RWPE1 (cell line): Measurements from ENCODE around the gene GRK3.
"Not testable (repeated sequence)": the region's sequence is repeated elsewhere in the genome, so short reads cannot be mapped to it uniquely, and the experiment has no call there.

Source experiments
- CTCF ChIA-PET: fragments of 350-600 bp; sonication (Branson Sonifier 250); formaldehyde crosslinking; extraction: SDS; loops from one replicate; lab custom pipeline; 2021; lab: Yijun Ruan, JAX
- POLR2A ChIA-PET: fragments of 400-600 bp; formaldehyde crosslinking; extraction: SDS; loops from one replicate; lab custom pipeline; 2020; ENCODE audit warnings: antibody characterized with exemption; ENCODE audit not compliant: low non-redundant PET; lab: Yijun Ruan, JAX
- DNase-seq: peaks from one replicate; pipeline ENCODE4 v3.0.0; 2012; ENCODE audit warnings: low spot score
- H3K27ac ChIP-seq: fragments of 450-650 bp; 2 replicates; pipeline ENCODE4 v1.5.1; 2017
- CTCF ChIP-seq: fragments of 450-650 bp; conservative IDR thresholded peaks from 2 replicates; pipeline ENCODE4 v1.5.1; 2017; ENCODE audit warnings: low read depth, mild to moderate bottlenecking

Gene GRK3

GRCh38 chr22:25545146-25545545 lies 19.3 kb upstream of the GRK3 start:
- ChIA-PET CTCF (interaction anchor here (0.5 kb wide), 1 partner anchor 306 kb away, joined by 3 read pairs; no protein-coding TSS in a partner anchor), POLR2A (no interaction called here)
- H3K27ac ChIP-seq, result no peak overlapping the region
- TF ChIP-seq CTCF, result no peak
- no peak for DNase-seq

- CTCF ChIA-PET, result interaction anchor here (0.5 to 0.8 kb wide), 2 partner anchors 11 to 307 kb away, joined by 3 read pairs; no protein-coding TSS in a partner anchor
- no peak overlapping the region for H3K27ac ChIP-seq
- POLR2A ChIA-PET, result no interaction called here
- no peak for DNase-seq
- TF ChIP-seq CTCF, result no peak
Observed at GRCh38 chr22:25545672-25546071, 18.8 kb upstream of the GRK3 start.

- no peak for DNase-seq
- no peak overlapping the region for H3K27ac ChIP-seq
- ChIA-PET CTCF (interaction anchor here (0.8 kb wide), 1 partner anchor 11 kb away, joined by 3 read pairs; no protein-coding TSS in a partner anchor), POLR2A (no interaction called here)
- no peak for TF ChIP-seq CTCF
Observed at GRCh38 chr22:25546242-25546641, 18.2 kb upstream of the GRK3 start.

GRCh38 chr22:25546751-25547150 lies 17.7 kb upstream of the GRK3 start:
- DNase-seq, result no peak
- TF ChIP-seq CTCF, result no peak

GRCh38 chr22:25548866-25549464 lies 15.5 kb upstream of the GRK3 start:
- no peak for TF ChIP-seq CTCF
- ChIA-PET CTCF (no interaction called here), POLR2A (no interaction called here)
- no peak overlapping the region for H3K27ac ChIP-seq
- no peak for DNase-seq

More at GRCh38 chr22:25546751-25547150, 17.7 kb upstream of the GRK3 start:
- H3K27ac ChIP-seq, result no peak overlapping the region
- ChIA-PET CTCF (no interaction called here), POLR2A (no interaction called here)

- DNase-seq, result no peak
- POLR2A ChIA-PET, result no interaction called here
- H3K27ac ChIP-seq, result no peak overlapping the region
- TF ChIP-seq CTCF, result no peak
- CTCF ChIA-PET, result interaction anchor here (0.6 kb wide), 1 partner anchor 475 kb away, joined by 3 read pairs; no protein-coding TSS in a partner anchor
Observed at GRCh38 chr22:25551396-25551795, 13.1 kb upstream of the GRK3 start.

- DNase-seq, H3K27ac ChIP-seq, CTCF ChIA-PET, POLR2A ChIA-PET: not testable (repeated sequence)
Observed at GRCh38 chr22:25552405-25552804, 12.1 kb upstream of the GRK3 start.
